GM20431 (cell line): ENCODE results near the gene PLA2G6.
"Not testable (repeated sequence)": the region's sequence is repeated elsewhere in the genome, so short reads cannot be mapped to it uniquely, and the experiment has no call there.

ENCODE experiments used
- in situ Hi-C: fragments of 300-500 bp; cut with MseI, MboI; formaldehyde crosslinking; loops from one replicate; pipeline ENCODE4 v1.15.0; 2020; ENCODE audit warnings: low sequenced_read_pairs; ENCODE audit not compliant: unreplicated experiment

PLA2G6 gene

GRCh38 chr22:38196791-38197419 is 15.3 kb upstream of the PLA2G6 start:
- in situ Hi-C loops: no loop called here

- in situ Hi-C loops: no loop called here
These were observed 11.9 kb upstream of the PLA2G6 start for GRCh38 chr22:38193580-38193979.

- in situ Hi-C loops: no loop called here
These were observed 10.8 kb upstream of the PLA2G6 start for GRCh38 chr22:38192475-38192863.

GRCh38 chr22:38191731-38192474 is 10.3 kb upstream of the PLA2G6 start:
- in situ Hi-C loops: no loop called here

GRCh38 chr22:38191055-38191454 is 9.4 kb upstream of the PLA2G6 start:
- in situ Hi-C loops: no loop called here

GRCh38 chr22:38190581-38190980 is 9.0 kb upstream of the PLA2G6 start:
- in situ Hi-C loops: no loop called here

- in situ Hi-C loops: no loop called here
These were observed 7.5 kb upstream of the PLA2G6 start for GRCh38 chr22:38189104-38189503.

- in situ Hi-C loops: no loop called here
These were observed 6.0 kb upstream of the PLA2G6 start for GRCh38 chr22:38187413-38188212.

GRCh38 chr22:38186429-38186828 is 4.8 kb upstream of the PLA2G6 start:
- in situ Hi-C loops: no loop called here

- in situ Hi-C loops: no loop called here
These were observed 3.2 kb upstream of the PLA2G6 start for GRCh38 chr22:38184788-38185187.

- in situ Hi-C loops: no loop called here
These were observed 683 bp downstream of the PLA2G6 start for GRCh38 chr22:38180841-38181452.

GRCh38 chr22:38178605-38178937 is 3.1 kb downstream of the PLA2G6 start:
- in situ Hi-C loops: not testable (repeated sequence)

- in situ Hi-C loops: no loop called here
These were observed 3.6 kb downstream of the PLA2G6 start for GRCh38 chr22:38177926-38178604.

GRCh38 chr22:38177571-38177925 is 4.1 kb downstream of the PLA2G6 start:
- in situ Hi-C loops: not testable (repeated sequence)

GRCh38 chr22:38177044-38177443 is 4.6 kb downstream of the PLA2G6 start:
- in situ Hi-C loops: no loop called here

GRCh38 chr22:38176170-38176741 is 5.4 kb downstream of the PLA2G6 start:
- in situ Hi-C loops: no loop called here

- in situ Hi-C loops: no loop called here
These were observed 6.2 kb downstream of the PLA2G6 start for GRCh38 chr22:38175206-38176118.

- in situ Hi-C loops: no loop called here
These were observed 7.0 kb downstream of the PLA2G6 start for GRCh38 chr22:38174626-38175025.

GRCh38 chr22:38173641-38173906 is 8.1 kb downstream of the PLA2G6 start:
- in situ Hi-C loops: no loop called here
